ENCODE measurements around the gene POMGNT2.
A peak's percentile ranks its signal among the peaks of the same experiment; 100 is the strongest.

The POMGNT2 gene
- total RNA-seq, result 7.3 to 9.6 reads per million in 2 donors

GRCh38 chr3:43105596-43106292 lies at the start of gene POMGNT2:
Gene POMGNT2 (minus strand): TSS chr3:43106079. CDS start chr3:43081431, 24,648 bp downstream.
- DNase-seq, result peak; percentile 77

- no peak for DNase-seq
These were observed 49.1 kb upstream of the POMGNT2 start for GRCh38 chr3:43154980-43155379.

- DNase-seq, result no peak
These were observed 47.6 kb upstream of the POMGNT2 start for GRCh38 chr3:43153216-43154083.

GRCh38 chr3:43152649-43153048 lies 46.8 kb upstream of the POMGNT2 start:
- no peak for DNase-seq

GRCh38 chr3:43148033-43148432 lies 42.2 kb upstream of the POMGNT2 start:
- DNase-seq, result no peak

- no peak for DNase-seq
These were observed 40.7 kb upstream of the POMGNT2 start for GRCh38 chr3:43146599-43146998.

GRCh38 chr3:43144761-43145490 lies 39.0 kb upstream of the POMGNT2 start:
- no peak for DNase-seq

- DNase-seq, result no peak
These were observed 36.6 kb upstream of the POMGNT2 start for GRCh38 chr3:43142472-43142871.

- no peak for DNase-seq
These were observed 32.8 kb upstream of the POMGNT2 start for GRCh38 chr3:43138488-43139231.

- DNase-seq, result no peak
These were observed 27.2 kb upstream of the POMGNT2 start for GRCh38 chr3:43132870-43133636.

GRCh38 chr3:43132193-43132592 lies 26.3 kb upstream of the POMGNT2 start:
- DNase-seq, result no peak

- no peak for DNase-seq
These were observed 22.6 kb upstream of the POMGNT2 start for GRCh38 chr3:43128464-43128863.

- no peak for DNase-seq
These were observed 20.7 kb upstream of the POMGNT2 start for GRCh38 chr3:43126536-43126935.

GRCh38 chr3:43123895-43124294 lies 18.0 kb upstream of the POMGNT2 start:
- DNase-seq, result no peak

- no peak for DNase-seq
These were observed 15.1 kb upstream of the POMGNT2 start for GRCh38 chr3:43120937-43121336.

- no peak for DNase-seq
These were observed 11.4 kb upstream of the POMGNT2 start for GRCh38 chr3:43117257-43117656.

GRCh38 chr3:43113671-43114070 lies 7.8 kb upstream of the POMGNT2 start:
- DNase-seq, result no peak

GRCh38 chr3:43106293-43106628 lies 382 bp upstream of the POMGNT2 start:
- DNase-seq, result no peak

- DNase-seq, result peak; percentile 18
These were observed 951 bp downstream of the POMGNT2 start for GRCh38 chr3:43104660-43105595.

GRCh38 chr3:43104039-43104438 lies 1.8 kb downstream of the POMGNT2 start:
- no peak for DNase-seq

All from activated gamma-delta T cell (primary cell).